ENCODE results near the gene ATOSA. TPM values are rescaled to one million over a fixed set of nuclear protein-coding genes. Genes with fewer than 3 reads are reported as not detected.

Gene ATOSA
- total RNA-seq, 1 experiment from 2014 or later: 5.8 TPM

DNA sequence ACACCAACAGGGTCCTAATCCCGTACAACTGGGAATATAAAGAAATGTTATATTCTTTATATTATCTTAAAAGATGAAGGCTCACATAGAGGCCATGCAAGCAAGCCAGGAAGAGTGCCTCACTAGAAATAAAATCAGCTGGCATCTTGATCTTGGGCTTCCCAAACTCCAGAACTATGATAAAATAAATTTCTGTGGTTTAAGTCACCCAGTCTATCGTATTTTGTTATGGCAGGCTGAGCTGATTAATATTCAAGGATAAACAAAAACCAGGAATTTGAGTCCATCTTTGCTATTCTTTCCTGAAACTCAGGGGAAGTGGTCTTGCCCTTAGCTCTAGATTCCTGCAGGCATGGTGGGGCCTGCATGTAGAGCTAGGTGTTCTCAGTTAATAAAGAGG, 42.7 kb downstream of the ATOSA start:
- WGBS (ENCODE audit: extremely low coverage, insufficient read length, low lambda C conversion rate): no CpG with 5 or more reads among the region's 2 CpGs
- Histone ChIP-seq H3K79me1 (ENCODE audit: insufficient read depth, low read depth, low read length, poor library complexity, severe bottlenecking) (no peaks in the 10 kb centered on the region), H4K91ac (ENCODE audit: insufficient read length, low read depth, low read length) (no peak overlapping the region), H3K9me3 (ENCODE audit: control insufficient read depth, low read depth, low read length) (no peaks in the 10 kb centered on the region), H2AK5ac (ENCODE audit: insufficient read length, low read length) (no peak overlapping the region), H3K4ac (ENCODE audit: low read depth, low read length) (no peak overlapping the region), H2BK20ac (ENCODE audit: low read depth, low read length, poor library complexity, severe bottlenecking) (no peak overlapping the region), H3K18ac (ENCODE audit: insufficient read length, low read depth, low read length) (no peak overlapping the region), H3K79me2 (ENCODE audit: insufficient read depth, low read length) (no peaks in the 10 kb centered on the region), H2BK120ac (ENCODE audit: low read depth, low read length, poor library complexity, severe bottlenecking) (no peak overlapping the region), H2AFZ (ENCODE audit: low read length) (no peak overlapping the region), H3K27ac (ENCODE audit: insufficient read length, low read depth, low read length) (no peak overlapping the region), H4K20me1 (ENCODE audit: control insufficient read depth, insufficient read depth, insufficient read length) (no peaks in the 10 kb centered on the region), H3K56ac (ENCODE audit: insufficient read length, low read depth, low read length) (no peak overlapping the region), H2BK12ac (ENCODE audit: insufficient read length, low read depth, low read length) (no peak overlapping the region), H3K23me2 (ENCODE audit: insufficient read length, low read depth, low read length, poor library complexity, severe bottlenecking) (no peaks in the 10 kb centered on the region), H4K8ac (replicated peaks; ENCODE audit: insufficient read length, low read depth, low read length) (no peak overlapping the region), H3K4me2 (ENCODE audit: insufficient read depth, insufficient read length, low read length) (no peak overlapping the region), H2BK5ac (ENCODE audit: insufficient read length, low read length) (no peak overlapping the region), H3K4me1 (ENCODE audit: insufficient read depth, low read length) (no peaks in the 10 kb centered on the region), H4K5ac (ENCODE audit: insufficient read length, low read depth, low read length) (no peak overlapping the region), H3K9ac (ENCODE audit: extremely low read depth, insufficient read length, low read length) (no peak overlapping the region), H2BK15ac (ENCODE audit: low read depth, low read length) (no peak overlapping the region), H3K27me3 (ENCODE audit: insufficient read depth, low read length) (no peaks in the 10 kb centered on the region), H3K14ac (ENCODE audit: insufficient read depth, low read length) (no peak overlapping the region), H3K23ac (ENCODE audit: insufficient read length, low read depth, low read length) (no peak overlapping the region), H3T11ph (ENCODE audit: low read length) (no peak overlapping the region)
- no peak for DNase-seq
- no peaks in the 10 kb centered on the region for H3K36me3 Mint-ChIP-seq (ENCODE audit: insufficient read depth in 1 of 3, low read depth in 3 of 3)
- no peaks in the 10 kb centered on the region for H3K9me3 Mint-ChIP-seq
- no peaks in the 10 kb centered on the region for H3K4me1 Mint-ChIP-seq
- no peak overlapping the region; a peak in 1 of 7 replicates for H3K27ac Mint-ChIP-seq
- TF ChIP-seq, protein P1, sequence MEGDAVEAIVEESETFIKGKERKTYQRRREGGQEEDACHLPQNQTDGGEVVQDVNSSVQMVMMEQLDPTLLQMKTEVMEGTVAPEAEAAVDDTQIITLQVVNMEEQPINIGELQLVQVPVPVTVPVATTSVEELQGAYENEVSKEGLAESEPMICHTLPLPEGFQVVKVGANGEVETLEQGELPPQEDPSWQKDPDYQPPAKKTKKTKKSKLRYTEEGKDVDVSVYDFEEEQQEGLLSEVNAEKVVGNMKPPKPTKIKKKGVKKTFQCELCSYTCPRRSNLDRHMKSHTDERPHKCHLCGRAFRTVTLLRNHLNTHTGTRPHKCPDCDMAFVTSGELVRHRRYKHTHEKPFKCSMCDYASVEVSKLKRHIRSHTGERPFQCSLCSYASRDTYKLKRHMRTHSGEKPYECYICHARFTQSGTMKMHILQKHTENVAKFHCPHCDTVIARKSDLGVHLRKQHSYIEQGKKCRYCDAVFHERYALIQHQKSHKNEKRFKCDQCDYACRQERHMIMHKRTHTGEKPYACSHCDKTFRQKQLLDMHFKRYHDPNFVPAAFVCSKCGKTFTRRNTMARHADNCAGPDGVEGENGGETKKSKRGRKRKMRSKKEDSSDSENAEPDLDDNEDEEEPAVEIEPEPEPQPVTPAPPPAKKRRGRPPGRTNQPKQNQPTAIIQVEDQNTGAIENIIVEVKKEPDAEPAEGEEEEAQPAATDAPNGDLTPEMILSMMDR (conservative IDR thresholded peaks at IDR 0.05): no peak
- H3K4me3 Mint-ChIP-seq: no peak overlapping the region
- H3K27me3 Mint-ChIP-seq (ENCODE audit: low read depth): no peaks in the 10 kb centered on the region
